Measurements from ENCODE around the gene KDSR. TPM values are rescaled to one million over a fixed set of nuclear protein-coding genes. Genes with fewer than 3 reads are reported as not detected.

The KDSR gene
- total RNA-seq, 5 donors from 2014 or later (not counting 1 experiment from before 2014, with no cell fraction given), result 25.2 to 69.1 (median 56.3) TPM

DNA sequence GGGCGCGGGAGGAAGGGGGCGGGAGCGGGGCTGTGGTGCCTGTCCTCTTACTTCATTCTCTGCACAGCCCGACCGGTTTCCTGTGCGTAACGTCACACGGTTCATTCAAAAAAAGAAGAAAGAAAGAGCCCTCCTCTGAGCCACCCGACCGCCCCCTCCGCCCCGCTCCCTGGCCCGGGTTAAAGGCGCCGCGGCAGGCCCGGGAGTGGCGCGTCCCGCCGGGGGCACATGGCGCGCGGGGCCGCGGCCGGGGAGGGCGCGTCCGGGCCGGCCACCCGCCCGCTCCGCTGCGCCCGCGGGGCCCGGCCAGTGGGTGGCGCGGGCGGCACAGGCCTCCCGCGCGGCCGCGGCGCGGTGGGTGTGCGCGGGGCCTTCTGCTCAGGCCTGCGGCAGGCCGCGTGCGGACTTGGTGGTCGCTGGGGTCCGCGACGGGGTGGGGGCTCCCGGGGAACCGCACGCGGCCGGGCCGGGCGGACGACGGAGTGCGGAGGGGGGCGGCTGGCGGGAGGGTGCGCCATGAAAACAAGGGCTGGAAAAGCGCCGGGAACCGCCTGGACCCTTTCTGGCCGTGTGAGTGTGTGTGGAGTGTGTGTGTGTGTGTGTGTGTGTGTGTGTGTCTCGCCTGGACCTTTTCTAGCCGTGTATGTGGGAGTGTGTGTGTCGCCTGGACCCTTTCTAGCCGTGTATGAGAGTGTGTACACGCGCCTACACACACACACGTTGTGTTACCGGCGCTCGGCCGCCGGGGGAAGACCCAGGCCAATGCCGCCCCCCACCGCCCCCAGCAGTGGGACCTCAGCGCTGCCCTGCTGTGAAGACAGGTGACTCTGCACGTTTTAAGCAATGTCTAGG, 46.7 kb downstream of the KDSR start:
- Mint-ChIP-seq H3K4me3 (peak overlapping the region; percentile 79 to 100 (median 82)), H3K27me3 (no peaks in the 10 kb centered on the region), H3K4me1 (peaks cover 39 to 48% (median 46%) of the 10 kb centered on the region in 3 donors), H3K36me3 (peaks cover 16% of the 10 kb centered on the region), H3K9me3 (no peaks in the 10 kb centered on the region), H3K27ac (peak overlapping the region; percentile 52 to 70)
- Histone ChIP-seq H3K36me3 (ENCODE audit: control insufficient read depth in 2 of 2, extremely low read depth in 1 of 2, insufficient read depth in 1 of 2, low read length in 1 of 2) (no peaks in the 10 kb centered on the region), H3K4me1 (ENCODE audit: control insufficient read depth in 1 of 2, extremely low read depth in 1 of 2, insufficient read depth in 2 of 2, low read length in 2 of 2) (peaks cover 22 to 25% of the 10 kb centered on the region in 2 experiments), H3K27ac (ENCODE audit: low read length) (peak overlapping the region; percentile 31), H3K27me3 (replicated peaks in 1 of 2; ENCODE audit: control insufficient read depth in 2 of 2, extremely low read depth in 1 of 2, insufficient read depth in 2 of 2, low read length in 1 of 2) (no peaks in the 10 kb centered on the region), H3K4me3 (ENCODE audit: control insufficient read depth in 1 of 2, extremely low read depth in 1 of 2, low read length in 1 of 2) (peak overlapping the region; percentile 54 to 69), H3K9me3 (no peaks in the 10 kb centered on the region)
- under 1% methylated on average over 74 of the region's 92 CpGs for WGBS (ENCODE audit: insufficient coverage)
- DNase-seq (peak; percentile 63 to 93 (median 86)), ATAC-seq (replicated peaks in 1 of 4) (peak; percentile 81 to 86 (median 82))
- ChIA-PET CTCF (interaction anchor here (0.5 to 3.4 kb wide), 4 partner anchors 74 to 304 kb away, joined by 3 to 60 read pairs (median 6); no protein-coding TSS in a partner anchor), POLR2A (no interaction called here)

DNA sequence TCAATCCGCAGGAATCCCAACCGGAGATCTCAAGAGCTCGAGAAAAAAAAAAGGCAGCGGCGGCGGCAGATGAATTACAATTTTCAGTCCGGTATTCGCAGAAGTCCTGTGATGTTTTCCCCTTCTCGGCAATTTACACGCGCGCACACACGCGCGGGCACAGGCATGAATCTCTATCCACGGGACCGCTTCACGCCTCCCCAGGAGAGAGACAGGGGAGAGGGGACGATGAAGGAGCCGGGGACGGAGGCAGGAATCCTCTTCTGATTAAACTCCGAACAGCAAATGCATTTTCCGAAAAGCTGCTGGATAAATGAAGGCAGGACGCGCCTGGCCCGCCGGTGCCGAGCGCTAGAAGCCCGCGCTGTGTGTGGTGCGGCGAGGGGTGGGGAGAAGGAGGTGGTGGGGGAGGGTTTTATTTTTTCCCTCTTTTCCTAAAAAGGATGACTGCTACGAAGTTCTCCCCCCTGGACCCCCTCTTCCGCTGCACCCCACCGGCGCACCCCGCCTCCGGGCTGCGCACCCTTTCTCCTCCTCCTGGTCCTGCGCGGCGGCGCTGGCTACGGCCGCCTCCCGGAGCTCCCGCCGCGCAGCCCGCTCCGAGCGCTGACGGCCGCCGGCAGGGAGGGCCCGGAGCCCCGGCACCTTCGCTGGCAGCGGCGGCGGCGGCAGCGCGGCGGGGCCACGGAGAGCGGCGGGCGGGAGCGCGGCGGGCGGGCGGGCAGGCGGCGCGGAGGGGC, 47.5 kb downstream of the KDSR start, which contains the start of gene BCL2:
BCL2 (minus strand) TSS at position 387 of the 740 bp plus-strand sequence.
- peaks cover 47 to 56% (median 54%) of the 10 kb centered on the region in 3 donors for H3K4me1 Mint-ChIP-seq
- H3K27me3 ChIP-seq (replicated peaks in 1 of 2; ENCODE audit: control insufficient read depth in 2 of 2, extremely low read depth in 1 of 2, insufficient read depth in 2 of 2, low read length in 1 of 2), result no peaks in the 10 kb centered on the region
- peaks cover 30% of the 10 kb centered on the region in 2 experiments for H3K4me1 ChIP-seq (ENCODE audit: control insufficient read depth in 1 of 2, extremely low read depth in 1 of 2, insufficient read depth in 2 of 2, low read length in 2 of 2)
- no peaks in the 10 kb centered on the region for H3K9me3 Mint-ChIP-seq
- H3K4me3 Mint-ChIP-seq, result peak within 1 kb of the TSS; percentile 99 to 100 (median 99)
- ATAC-seq (replicated peaks in 1 of 4), result peak in 2 of 4 experiments; percentile 43 to 44
- peak in 15 of 35 experiments; percentile 3 to 53 (median 26) for DNase-seq
- H3K4me3 ChIP-seq (ENCODE audit: control insufficient read depth in 1 of 2, extremely low read depth in 1 of 2, low read length in 1 of 2), result peak within 1 kb of the TSS; percentile 95 to 96
- H3K9me3 ChIP-seq, result no peaks in the 10 kb centered on the region
- no peaks in the 10 kb centered on the region for H3K36me3 ChIP-seq (ENCODE audit: control insufficient read depth in 2 of 2, extremely low read depth in 1 of 2, insufficient read depth in 1 of 2, low read length in 1 of 2)
- ChIA-PET POLR2A (interaction anchor here (0.5 to 0.8 kb wide), 5 partner anchors 9 to 195 kb away, joined by 3 to 4 read pairs (median 3); no protein-coding TSS in a partner anchor), CTCF (interaction anchor here (0.7 to 2.5 kb wide), 16 partner anchors 28 to 303 kb away, joined by 3 to 12 read pairs (median 5); no protein-coding TSS in a partner anchor)
- peaks cover 16% of the 10 kb centered on the region for H3K36me3 Mint-ChIP-seq
- peak within 1 kb of the TSS; percentile 60 for H3K27ac ChIP-seq (ENCODE audit: low read length)
- WGBS (ENCODE audit: insufficient coverage), result under 1% methylated on average over 39 of the region's 78 CpGs
- no peaks in the 10 kb centered on the region for H3K27me3 Mint-ChIP-seq
- peak within 1 kb of the TSS; percentile 97 for H3K27ac Mint-ChIP-seq

DNA sequence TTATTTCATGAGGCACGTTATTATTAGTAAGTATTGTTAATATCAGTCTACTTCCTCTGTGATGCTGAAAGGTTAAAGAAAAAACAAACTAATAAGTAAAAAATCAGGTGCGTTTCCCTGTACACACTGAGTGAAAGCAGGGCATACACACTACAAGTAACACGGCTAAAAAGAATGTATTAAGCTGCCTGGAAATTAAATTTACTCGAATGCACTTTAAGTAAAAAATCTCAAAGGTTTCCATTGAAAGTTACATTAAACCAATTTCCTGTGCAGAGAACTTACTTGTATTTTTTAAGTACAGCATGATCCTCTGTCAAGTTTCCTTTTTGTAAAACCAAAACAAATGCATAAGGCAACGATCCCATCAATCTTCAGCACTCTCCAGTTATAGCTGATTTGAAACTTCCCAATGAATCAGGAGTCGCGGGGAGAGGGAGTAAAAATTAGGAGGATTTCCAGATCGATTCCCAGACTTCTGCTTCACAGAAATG, 48.1 kb downstream of the KDSR start:
- 0% methylated on average over 1 of the region's 8 CpGs for WGBS (ENCODE audit: insufficient coverage)
- Mint-ChIP-seq H3K9me3 (no peaks in the 10 kb centered on the region), H3K36me3 (peaks cover 20% of the 10 kb centered on the region), H3K27me3 (no peaks in the 10 kb centered on the region), H3K27ac (peak overlapping the region; percentile 97), H3K4me1 (peaks cover 53 to 63% (median 60%) of the 10 kb centered on the region in 3 donors), H3K4me3 (peak overlapping the region; percentile 99 to 100 (median 99))
- ChIA-PET POLR2A (interaction anchor here (0.5 to 0.8 kb wide), 5 partner anchors 9 to 194 kb away, joined by 3 to 4 read pairs (median 3); no protein-coding TSS in a partner anchor), CTCF (interaction anchor here (0.7 to 2.5 kb wide), 22 partner anchors 11 to 303 kb away, joined by 3 to 15 read pairs (median 4); no protein-coding TSS in a partner anchor)
- Histone ChIP-seq H3K4me3 (ENCODE audit: control insufficient read depth in 1 of 2, extremely low read depth in 1 of 2, low read length in 1 of 2) (peak overlapping the region; percentile 95 to 96), H3K9me3 (no peaks in the 10 kb centered on the region), H3K27me3 (replicated peaks in 1 of 2; ENCODE audit: control insufficient read depth in 2 of 2, extremely low read depth in 1 of 2, insufficient read depth in 2 of 2, low read length in 1 of 2) (no peaks in the 10 kb centered on the region), H3K36me3 (ENCODE audit: control insufficient read depth in 2 of 2, extremely low read depth in 1 of 2, insufficient read depth in 1 of 2, low read length in 1 of 2) (no peaks in the 10 kb centered on the region), H3K4me1 (ENCODE audit: control insufficient read depth in 1 of 2, extremely low read depth in 1 of 2, insufficient read depth in 2 of 2, low read length in 2 of 2) (peaks cover 30 to 34% of the 10 kb centered on the region in 2 experiments), H3K27ac (ENCODE audit: low read length) (peak overlapping the region; percentile 60)
- DNase-seq, result peak in 1 of 35 experiments; percentile 27
- ATAC-seq (replicated peaks in 1 of 4), result no peak

GRCh38 chr18:63317982-63318888, 48.8 kb downstream of the KDSR start:
- Histone ChIP-seq H3K27me3 (replicated peaks in 1 of 2; ENCODE audit: control insufficient read depth in 2 of 2, extremely low read depth in 1 of 2, insufficient read depth in 2 of 2, low read length in 1 of 2) (no peaks in the 10 kb centered on the region), H3K27ac (ENCODE audit: low read length) (peak overlapping the region; percentile 57)
- POLR2A ChIA-PET, result interaction anchor here in 1 of 2 donors (0.6 to 1.4 kb wide), 3 partner anchors 23 to 183 kb away, joined by 3 to 5 read pairs (median 3); no protein-coding TSS in a partner anchor

DNA sequence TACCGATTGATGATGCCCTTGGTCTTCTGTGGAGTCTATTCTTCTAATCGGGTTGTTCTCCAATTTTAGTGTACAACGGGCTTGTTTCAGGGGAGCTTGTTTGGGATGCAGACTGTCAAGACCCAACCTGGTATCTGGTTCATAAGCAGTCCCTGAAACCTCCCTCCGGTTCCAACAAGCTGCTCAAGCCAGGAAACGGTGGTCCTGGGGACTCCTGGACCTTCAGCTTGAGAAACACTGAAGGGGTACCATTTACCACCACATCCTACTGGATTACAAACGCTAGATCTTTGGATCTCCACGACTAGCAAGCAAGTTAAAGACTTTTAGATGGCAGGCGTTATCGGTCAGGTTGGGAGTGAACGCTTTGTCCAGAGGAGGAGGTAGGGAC, 49.5 kb downstream of the KDSR start:
- H3K27ac Mint-ChIP-seq, result peak overlapping the region; percentile 91 to 93
- no peaks in the 10 kb centered on the region for H3K27me3 ChIP-seq (replicated peaks in 1 of 2; ENCODE audit: control insufficient read depth in 2 of 2, extremely low read depth in 1 of 2, insufficient read depth in 2 of 2, low read length in 1 of 2)
- H3K27ac ChIP-seq (ENCODE audit: low read length), result peak overlapping the region; percentile 50
- H3K9me3 ChIP-seq, result no peaks in the 10 kb centered on the region
- no peaks in the 10 kb centered on the region for H3K27me3 Mint-ChIP-seq
- WGBS (ENCODE audit: insufficient coverage), result 19% methylated on average over 4 of the region's 10 CpGs
- H3K4me1 Mint-ChIP-seq, result peaks cover 61 to 69% (median 69%) of the 10 kb centered on the region in 3 donors
- no peaks in the 10 kb centered on the region for H3K36me3 ChIP-seq (ENCODE audit: control insufficient read depth in 2 of 2, extremely low read depth in 1 of 2, insufficient read depth in 1 of 2, low read length in 1 of 2)
- no peak for DNase-seq
- no peak for ATAC-seq (replicated peaks in 1 of 4)
- H3K36me3 Mint-ChIP-seq, result peaks cover 20% of the 10 kb centered on the region
- H3K9me3 Mint-ChIP-seq, result no peaks in the 10 kb centered on the region
- peak overlapping the region; percentile 95 to 96 for H3K4me3 ChIP-seq (ENCODE audit: control insufficient read depth in 1 of 2, extremely low read depth in 1 of 2, low read length in 1 of 2)
- ChIA-PET CTCF (interaction anchor here (0.6 to 2.5 kb wide), 37 partner anchors 9 to 301 kb away, joined by 3 to 16 read pairs (median 4); no protein-coding TSS in a partner anchor), POLR2A (interaction anchor here in 1 of 2 donors (1.4 kb wide), 1 partner anchor 155 kb away, joined by 5 read pairs; no protein-coding TSS in a partner anchor)
- peak overlapping the region; percentile 93 to 100 (median 99) for H3K4me3 Mint-ChIP-seq
- H3K4me1 ChIP-seq (ENCODE audit: control insufficient read depth in 1 of 2, extremely low read depth in 1 of 2, insufficient read depth in 2 of 2, low read length in 2 of 2), result peaks cover 28 to 42% of the 10 kb centered on the region in 2 experiments

More at GRCh38 chr18:63317982-63318888, 48.8 kb downstream of the KDSR start:
- peaks cover 30 to 41% of the 10 kb centered on the region in 2 experiments for H3K4me1 ChIP-seq (ENCODE audit: control insufficient read depth in 1 of 2, extremely low read depth in 1 of 2, insufficient read depth in 2 of 2, low read length in 2 of 2)
- ATAC-seq (replicated peaks in 1 of 4) (peak; percentile 46 to 56 (median 48)), DNase-seq (peak; percentile 55 to 88 (median 75))
- H3K4me3 Mint-ChIP-seq, result peak overlapping the region; percentile 99 to 100 (median 99)
- H3K9me3 Mint-ChIP-seq, result no peaks in the 10 kb centered on the region
- CTCF ChIA-PET, result interaction anchor here (0.6 to 2.5 kb wide), 47 partner anchors 9 to 302 kb away, joined by 3 to 16 read pairs (median 4); no protein-coding TSS in a partner anchor
- peaks cover 20% of the 10 kb centered on the region for H3K36me3 Mint-ChIP-seq
- H3K9me3 ChIP-seq, result no peaks in the 10 kb centered on the region
- H3K4me1 Mint-ChIP-seq, result peaks cover 60 to 69% (median 67%) of the 10 kb centered on the region in 3 donors
- peak overlapping the region; percentile 95 to 96 for H3K4me3 ChIP-seq (ENCODE audit: control insufficient read depth in 1 of 2, extremely low read depth in 1 of 2, low read length in 1 of 2)
- H3K36me3 ChIP-seq (ENCODE audit: control insufficient read depth in 2 of 2, extremely low read depth in 1 of 2, insufficient read depth in 1 of 2, low read length in 1 of 2), result no peaks in the 10 kb centered on the region
- no peaks in the 10 kb centered on the region for H3K27me3 Mint-ChIP-seq
- WGBS (ENCODE audit: insufficient coverage), result 1% methylated on average over 51 of the region's 66 CpGs
- peak overlapping the region; percentile 97 for H3K27ac Mint-ChIP-seq
